ENCODE measurements around the gene THEM4. TPM values are rescaled to one million over a fixed set of nuclear protein-coding genes. Genes with fewer than 3 reads are reported as not detected.

The THEM4 gene
- total RNA-seq, 2 experiments from 2014 or later = 7.2 to 21.5 TPM

DNA sequence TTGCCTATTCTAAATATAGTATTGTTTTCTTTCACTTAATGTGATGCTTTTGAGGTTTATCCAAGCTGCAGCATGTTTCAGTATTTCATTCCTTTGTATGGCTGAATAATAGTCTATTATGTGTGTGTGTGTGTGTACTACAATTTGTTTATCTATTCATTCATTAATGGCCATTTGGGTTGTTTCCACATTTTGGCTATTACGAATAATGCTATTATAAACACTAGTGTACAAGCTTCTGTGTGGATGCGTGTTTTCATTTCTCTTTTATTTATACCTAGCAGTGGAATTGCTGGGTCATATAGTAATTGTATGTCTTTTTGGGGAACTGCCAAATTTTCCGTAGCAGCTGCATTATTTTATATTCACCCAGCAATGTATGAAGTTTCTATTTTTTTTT, 40.8 kb downstream of the THEM4 start:
- H3K4me2 ChIP-seq (ENCODE audit: low read length) = no peak overlapping the region
- intact Hi-C loops (cut with micrococcal nuclease; ENCODE audit: unreplicated experiment) = no loop called here
- no peaks in the 10 kb centered on the region for H3K36me3 ChIP-seq (ENCODE audit: insufficient read depth, low read length)
- H3K9me3 ChIP-seq (ENCODE audit: low read length) = no peaks in the 10 kb centered on the region
- POLR2A ChIA-PET = no interaction called here
- no TSS peak for BruUV-seq (replicated peaks)
- no peak for TF ChIP-seq CTCF (conservative IDR thresholded peaks at IDR 0.05; ENCODE audit: low read length)
- no peak for TF ChIP-seq EZH2phosphoT487 (IDR thresholded peaks at IDR 0.05; ENCODE audit: borderline replicate concordance, low read depth, low read length)
- no peak for DNase-seq (ENCODE audit: low spot score)
- H3K4me1 ChIP-seq (ENCODE audit: insufficient read depth, low read length, poor library complexity, severe bottlenecking) = no peaks in the 10 kb centered on the region
- H3K4me3 ChIP-seq (ENCODE audit: low read depth, low read length, poor library complexity, severe bottlenecking) = no peak overlapping the region
- no peaks in the 10 kb centered on the region for H4K20me1 ChIP-seq (ENCODE audit: insufficient read depth, low read length)
- H3K27ac ChIP-seq (ENCODE audit: low read depth, low read length, poor library complexity, severe bottlenecking) = no peak overlapping the region
- H2AFZ ChIP-seq (ENCODE audit: low read length) = no peak overlapping the region
- no peaks in the 10 kb centered on the region for H3K9me2 ChIP-seq (ENCODE audit: insufficient read depth, low read length)
- CTCF ChIA-PET (ENCODE audit: unreplicated experiment) = no interaction called here
- H3K79me2 ChIP-seq (ENCODE audit: insufficient read depth, low read depth, low read length) = no peaks in the 10 kb centered on the region

DNA sequence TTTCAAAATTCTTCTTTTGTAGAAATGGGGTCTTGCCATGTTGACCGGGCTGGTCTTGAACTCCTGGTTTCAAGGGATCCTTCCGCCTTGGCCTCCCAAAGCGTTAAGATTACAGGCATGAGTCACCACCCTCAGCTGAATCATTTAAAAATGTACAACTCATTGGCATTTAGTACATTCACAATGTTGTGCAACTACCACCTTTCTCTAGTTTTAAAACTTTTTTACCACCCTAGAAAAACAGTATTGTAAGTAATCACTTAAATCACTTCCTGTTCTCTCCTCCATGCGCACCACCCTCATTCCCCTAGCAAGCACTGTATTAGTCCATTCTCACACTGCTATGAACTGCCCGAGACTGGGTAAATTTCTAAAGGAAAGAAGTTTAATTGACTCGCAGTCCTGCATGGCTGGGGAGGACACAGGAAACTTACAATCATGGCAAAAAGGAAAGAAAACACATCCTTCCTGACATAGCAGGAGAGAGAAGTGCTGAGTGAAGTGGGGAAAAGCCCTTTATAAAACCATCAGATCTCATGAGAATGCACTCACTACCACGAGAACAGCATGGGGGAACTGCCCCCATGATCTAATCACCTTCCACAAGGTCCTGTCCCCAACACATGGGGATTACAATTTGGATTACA, 41.4 kb downstream of the THEM4 start:
- no peak for DNase-seq (ENCODE audit: low spot score)
- no peaks in the 10 kb centered on the region for H4K20me1 ChIP-seq (ENCODE audit: insufficient read depth, low read length)
- ChIA-PET CTCF (ENCODE audit: unreplicated experiment) (no interaction called here), POLR2A (no interaction called here)
- H3K4me1 ChIP-seq (ENCODE audit: insufficient read depth, low read length, poor library complexity, severe bottlenecking) = no peaks in the 10 kb centered on the region
- no peaks in the 10 kb centered on the region for H3K9me2 ChIP-seq (ENCODE audit: insufficient read depth, low read length)
- no TSS peak for BruUV-seq (replicated peaks)
- intact Hi-C loops (cut with micrococcal nuclease; ENCODE audit: unreplicated experiment) = no loop called here
- H3K9me3 ChIP-seq (ENCODE audit: low read length) = no peaks in the 10 kb centered on the region
- TF ChIP-seq CTCF (conservative IDR thresholded peaks at IDR 0.05; ENCODE audit: low read length) (no peak), EZH2phosphoT487 (IDR thresholded peaks at IDR 0.05; ENCODE audit: borderline replicate concordance, low read depth, low read length) (no peak)
- H3K36me3 ChIP-seq (ENCODE audit: insufficient read depth, low read length) = no peaks in the 10 kb centered on the region
- no peak overlapping the region for H2AFZ ChIP-seq (ENCODE audit: low read length)
- no peak overlapping the region for H3K4me3 ChIP-seq (ENCODE audit: low read depth, low read length, poor library complexity, severe bottlenecking)
- no peak overlapping the region for H3K27ac ChIP-seq (ENCODE audit: low read depth, low read length, poor library complexity, severe bottlenecking)
- no peak overlapping the region for H3K4me2 ChIP-seq (ENCODE audit: low read length)
- no peaks in the 10 kb centered on the region for H3K79me2 ChIP-seq (ENCODE audit: insufficient read depth, low read depth, low read length)

GRCh38 chr1:151867321-151867720, 42.0 kb downstream of the THEM4 start:
- Histone ChIP-seq H3K27ac (ENCODE audit: low read depth, low read length, poor library complexity, severe bottlenecking) (no peak overlapping the region), H3K79me2 (ENCODE audit: insufficient read depth, low read depth, low read length) (no peaks in the 10 kb centered on the region), H4K20me1 (ENCODE audit: insufficient read depth, low read length) (no peaks in the 10 kb centered on the region), H2AFZ (ENCODE audit: low read length) (no peak overlapping the region), H3K9me3 (ENCODE audit: low read length) (no peaks in the 10 kb centered on the region), H3K36me3 (ENCODE audit: insufficient read depth, low read length) (no peaks in the 10 kb centered on the region), H3K4me3 (ENCODE audit: low read depth, low read length, poor library complexity, severe bottlenecking) (no peak overlapping the region), H3K4me1 (ENCODE audit: insufficient read depth, low read length, poor library complexity, severe bottlenecking) (no peaks in the 10 kb centered on the region), H3K4me2 (ENCODE audit: low read length) (no peak overlapping the region), H3K9me2 (ENCODE audit: insufficient read depth, low read length) (no peaks in the 10 kb centered on the region)
- intact Hi-C loops (cut with micrococcal nuclease; ENCODE audit: unreplicated experiment) = no loop called here
- no peak for DNase-seq (ENCODE audit: low spot score)
- ChIA-PET POLR2A (no interaction called here), CTCF (ENCODE audit: unreplicated experiment) (no interaction called here)
- no peak for TF ChIP-seq CTCF (conservative IDR thresholded peaks at IDR 0.05; ENCODE audit: low read length)
- no peak for TF ChIP-seq EZH2phosphoT487 (IDR thresholded peaks at IDR 0.05; ENCODE audit: borderline replicate concordance, low read depth, low read length)
- BruUV-seq (replicated peaks) = no TSS peak
